Globus pallidus (tissue), 1 donor: ENCODE data around the gene IFT43.
"Not testable (repeated sequence)": the region's sequence is repeated elsewhere in the genome, so short reads cannot be mapped to it uniquely, and the experiment has no call there.

Experiments
- DNase-seq: peaks from one replicate; pipeline ENCODE4 v3.0.0-alpha.2; 2015; ENCODE audit warnings: low spot score

IFT43 gene

GRCh38 chr14:75980856-75981255 is 4.7 kb upstream of the IFT43 start:
- no peak for DNase-seq

- peak; percentile 82 for DNase-seq
Observed at GRCh38 chr14:75981426-75982265, 3.9 kb upstream of the IFT43 start, which contains the start of gene TGFB3. Gene TGFB3 (minus strand): TSS chr14:75981995. CDS start chr14:75980893, 1,102 bp downstream.

- peak; percentile 88 for DNase-seq
Observed at GRCh38 chr14:75982266-75983018, 3.1 kb upstream of the IFT43 start.

- no peak for DNase-seq
Observed at GRCh38 chr14:75983019-75983358, 2.6 kb upstream of the IFT43 start.

- DNase-seq, result no peak
Observed at GRCh38 chr14:75984674-75985073, 889 bp upstream of the IFT43 start.

- no peak for DNase-seq
Observed at GRCh38 chr14:75986439-75986765, 839 bp downstream of the IFT43 start.

GRCh38 chr14:75987201-75987970 is 1.8 kb downstream of the IFT43 start:
- DNase-seq, result no peak

- no peak for DNase-seq
Observed at GRCh38 chr14:75989134-75989533, 3.6 kb downstream of the IFT43 start.

- no peak for DNase-seq
Observed at GRCh38 chr14:75990297-75990696, 4.7 kb downstream of the IFT43 start.

GRCh38 chr14:75991753-75992152 is 6.2 kb downstream of the IFT43 start:
- no peak for DNase-seq

GRCh38 chr14:75993567-75994041 is 8.0 kb downstream of the IFT43 start:
- DNase-seq, result no peak

GRCh38 chr14:75995372-75996041 is 9.9 kb downstream of the IFT43 start:
- no peak for DNase-seq

GRCh38 chr14:75996488-75996887 is 10.9 kb downstream of the IFT43 start:
- no peak for DNase-seq

GRCh38 chr14:75999511-76000190 is 14.1 kb downstream of the IFT43 start:
- DNase-seq, result no peak

GRCh38 chr14:76002383-76002782 is 16.8 kb downstream of the IFT43 start:
- no peak for DNase-seq

GRCh38 chr14:76006253-76006652 is 20.7 kb downstream of the IFT43 start:
- DNase-seq, result no peak

- DNase-seq, result no peak
Observed at GRCh38 chr14:76007379-76007778, 21.8 kb downstream of the IFT43 start.

- DNase-seq, result no peak
Observed at GRCh38 chr14:76007852-76008251, 22.3 kb downstream of the IFT43 start.

GRCh38 chr14:76009627-76010026 is 24.1 kb downstream of the IFT43 start:
- DNase-seq, result not testable (repeated sequence)

- no peak for DNase-seq
Observed at GRCh38 chr14:76011930-76012329, 26.4 kb downstream of the IFT43 start.

- no peak for DNase-seq
Observed at GRCh38 chr14:76012354-76012753, 26.8 kb downstream of the IFT43 start.
